Measurements from ENCODE around the gene BLTP2. TPM values are rescaled to one million over a fixed set of nuclear protein-coding genes. Genes with fewer than 3 reads are reported as not detected.
A peak's percentile ranks its signal among the peaks of the same experiment; 100 is the strongest.
"Not testable (repeated sequence)": the region's sequence is repeated elsewhere in the genome, so short reads cannot be mapped to it uniquely, and the experiment has no call there.

Gene BLTP2
- total RNA-seq, 1 donor from 2014 or later = 65.6 TPM

DNA sequence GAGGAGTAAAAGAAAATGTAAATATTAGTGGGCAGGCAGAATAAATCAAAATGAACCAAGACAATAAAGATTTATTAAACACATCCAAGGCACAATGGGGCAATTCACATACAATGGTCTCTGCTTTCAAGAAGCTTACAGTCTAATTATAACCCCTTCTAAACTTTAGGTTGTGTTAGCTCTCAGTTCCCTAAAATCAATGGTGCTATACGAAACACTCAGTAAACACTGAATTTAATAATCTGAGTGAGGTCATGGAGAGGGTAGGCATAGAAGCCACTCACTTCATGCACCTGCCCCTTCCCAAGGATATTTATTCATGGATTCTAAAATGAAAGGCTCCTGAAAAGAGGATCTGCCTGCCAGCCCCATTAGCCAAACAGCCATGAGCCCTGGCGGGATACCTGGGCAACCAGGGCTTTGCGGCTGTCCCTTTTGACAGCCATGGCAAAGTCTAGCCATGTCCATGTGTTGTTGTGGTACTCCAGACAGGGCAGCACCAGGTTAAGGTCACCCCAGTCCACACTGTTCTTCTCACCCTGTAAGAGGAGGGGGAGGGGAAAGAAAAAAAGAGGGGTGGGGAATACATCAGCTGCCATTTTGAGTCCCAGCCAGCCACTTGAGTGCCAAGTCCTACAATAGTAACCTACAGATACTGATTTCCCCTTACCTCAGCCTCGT is 29.6 kb downstream of the BLTP2 start:
- TF ChIP-seq, protein P1, sequence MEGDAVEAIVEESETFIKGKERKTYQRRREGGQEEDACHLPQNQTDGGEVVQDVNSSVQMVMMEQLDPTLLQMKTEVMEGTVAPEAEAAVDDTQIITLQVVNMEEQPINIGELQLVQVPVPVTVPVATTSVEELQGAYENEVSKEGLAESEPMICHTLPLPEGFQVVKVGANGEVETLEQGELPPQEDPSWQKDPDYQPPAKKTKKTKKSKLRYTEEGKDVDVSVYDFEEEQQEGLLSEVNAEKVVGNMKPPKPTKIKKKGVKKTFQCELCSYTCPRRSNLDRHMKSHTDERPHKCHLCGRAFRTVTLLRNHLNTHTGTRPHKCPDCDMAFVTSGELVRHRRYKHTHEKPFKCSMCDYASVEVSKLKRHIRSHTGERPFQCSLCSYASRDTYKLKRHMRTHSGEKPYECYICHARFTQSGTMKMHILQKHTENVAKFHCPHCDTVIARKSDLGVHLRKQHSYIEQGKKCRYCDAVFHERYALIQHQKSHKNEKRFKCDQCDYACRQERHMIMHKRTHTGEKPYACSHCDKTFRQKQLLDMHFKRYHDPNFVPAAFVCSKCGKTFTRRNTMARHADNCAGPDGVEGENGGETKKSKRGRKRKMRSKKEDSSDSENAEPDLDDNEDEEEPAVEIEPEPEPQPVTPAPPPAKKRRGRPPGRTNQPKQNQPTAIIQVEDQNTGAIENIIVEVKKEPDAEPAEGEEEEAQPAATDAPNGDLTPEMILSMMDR (IDR thresholded peaks at IDR 0.05) = no peak
- TF ChIP-seq POLR2A (IDR thresholded peaks at IDR 0.05) (no peak), POLR2AphosphoS5 (IDR thresholded peaks at IDR 0.05; ENCODE audit: insufficient read depth in 1 of 2, low read depth in 1 of 2) (no peak)
- Histone ChIP-seq H3K4me1 (no peaks in the 10 kb centered on the region), H3K36me3 (peaks cover 4 to 68% of the 10 kb centered on the region in 2 donors), H3K27me3 (no peaks in the 10 kb centered on the region), H3K9me3 (no peaks in the 10 kb centered on the region), H3K4me3 (no peak overlapping the region), H3K27ac (no peak overlapping the region)
- intact Hi-C loops (cut with DNase I) = loop anchor here (10.0 kb wide), 1 partner anchor 121 kb away; no protein-coding TSS in a partner anchor
- no peak for DNase-seq (ENCODE audit: extremely low spot score in 2 of 2)

DNA sequence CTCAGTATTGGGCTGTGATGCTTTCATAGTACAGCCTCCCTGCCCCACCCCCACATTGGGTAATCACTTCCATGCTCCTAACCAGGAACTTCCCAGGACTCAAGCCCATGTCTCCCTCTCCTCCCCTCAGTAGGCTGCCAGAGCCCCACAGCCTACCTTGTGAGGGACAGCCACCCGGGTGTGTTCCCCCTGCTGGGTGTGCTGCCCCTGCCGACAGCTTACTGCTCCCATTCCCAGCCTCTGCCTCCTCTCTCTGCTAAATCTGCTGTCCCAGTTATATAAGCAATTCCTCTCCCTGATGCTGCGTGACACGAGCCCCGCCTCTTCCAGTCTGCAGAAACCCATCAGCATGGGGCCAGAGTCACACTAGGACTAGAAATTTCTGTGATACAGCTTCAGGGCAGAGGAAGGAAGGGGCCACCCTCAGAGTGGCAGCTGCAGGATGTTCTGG is 31.0 kb downstream of the BLTP2 start, which contains the start of gene RSKR:
RSKR (minus strand) TSS at position 255 of the 451 bp plus-strand sequence; CDS start at position 231, 24 bp downstream.
- no peak for TF ChIP-seq POLR2AphosphoS5 (IDR thresholded peaks at IDR 0.05; ENCODE audit: insufficient read depth in 1 of 2, low read depth in 1 of 2)
- TF ChIP-seq, protein P1 (IDR thresholded peaks at IDR 0.05) = no peak
- TF ChIP-seq POLR2A (IDR thresholded peaks at IDR 0.05) = no peak
- H3K4me3 ChIP-seq = no peak within 1 kb of the TSS
- intact Hi-C loops (cut with DNase I) = loop anchor here (10.0 kb wide), 1 partner anchor 119 kb away; no protein-coding TSS in a partner anchor
- peaks cover 4 to 55% of the 10 kb centered on the region in 2 donors for H3K36me3 ChIP-seq
- H3K27ac ChIP-seq = no peak within 1 kb of the TSS
- no peak for DNase-seq (ENCODE audit: extremely low spot score in 2 of 2)
- no peaks in the 10 kb centered on the region for H3K4me1 ChIP-seq
- no peaks in the 10 kb centered on the region for H3K27me3 ChIP-seq
- H3K9me3 ChIP-seq = no peaks in the 10 kb centered on the region

DNA sequence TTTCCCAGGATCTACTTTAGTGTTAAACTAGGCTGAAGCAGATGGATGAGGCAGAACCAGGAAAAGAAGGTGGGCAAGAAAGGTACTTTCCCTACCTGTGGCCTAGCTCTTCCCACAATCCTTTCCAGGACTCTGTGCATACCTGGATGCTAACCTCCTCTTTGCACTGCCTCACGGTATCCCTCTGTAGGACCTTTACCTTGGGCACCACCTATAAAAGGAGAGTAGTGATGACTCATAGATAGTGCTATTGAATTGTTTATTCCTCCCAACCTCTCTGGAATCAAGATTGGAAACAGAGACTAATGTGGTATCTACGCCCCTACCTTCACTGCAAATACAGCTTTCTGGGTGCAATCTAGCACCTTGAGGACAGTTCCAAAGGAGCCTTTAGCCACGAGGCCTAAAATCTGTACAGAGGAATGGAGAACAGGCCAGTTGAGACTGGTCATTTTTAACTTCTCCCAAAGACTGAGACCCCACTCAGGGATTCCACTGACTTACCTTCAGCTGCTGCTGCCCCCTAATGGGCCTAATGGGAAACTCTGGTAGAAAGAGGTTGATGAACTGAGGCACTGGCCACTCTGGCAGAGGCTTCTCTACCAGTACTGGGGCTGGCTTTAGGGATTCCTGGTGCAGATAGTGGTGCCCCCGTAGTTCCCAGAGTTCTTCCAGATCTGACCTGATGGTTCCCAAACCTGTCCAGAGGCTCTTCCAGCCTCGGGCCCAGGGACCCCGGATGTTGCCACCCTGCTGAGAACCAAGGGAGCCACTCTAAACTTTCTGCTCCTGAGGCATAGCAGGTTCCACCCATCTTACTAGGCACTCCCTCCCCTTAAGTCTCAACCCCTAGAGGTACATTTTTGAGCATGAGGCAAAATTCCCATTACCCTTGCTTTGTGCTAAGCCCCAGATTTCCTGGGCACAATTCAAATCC is 31.8 kb downstream of the BLTP2 start:
- Histone ChIP-seq H3K9me3 (no peaks in the 10 kb centered on the region), H3K27ac (no peak overlapping the region), H3K4me3 (no peak overlapping the region), H3K4me1 (no peaks in the 10 kb centered on the region), H3K27me3 (no peaks in the 10 kb centered on the region), H3K36me3 (peaks cover 4 to 47% of the 10 kb centered on the region in 2 donors)
- intact Hi-C loops (cut with DNase I) = loop anchor here (10.0 kb wide), 1 partner anchor 118 kb away; no protein-coding TSS in a partner anchor
- TF ChIP-seq POLR2A (IDR thresholded peaks at IDR 0.05) = no peak
- TF ChIP-seq, protein P1 (IDR thresholded peaks at IDR 0.05) = peak; percentile 9 to 39 (median 26)
- no peak for DNase-seq (ENCODE audit: extremely low spot score in 2 of 2)

DNA sequence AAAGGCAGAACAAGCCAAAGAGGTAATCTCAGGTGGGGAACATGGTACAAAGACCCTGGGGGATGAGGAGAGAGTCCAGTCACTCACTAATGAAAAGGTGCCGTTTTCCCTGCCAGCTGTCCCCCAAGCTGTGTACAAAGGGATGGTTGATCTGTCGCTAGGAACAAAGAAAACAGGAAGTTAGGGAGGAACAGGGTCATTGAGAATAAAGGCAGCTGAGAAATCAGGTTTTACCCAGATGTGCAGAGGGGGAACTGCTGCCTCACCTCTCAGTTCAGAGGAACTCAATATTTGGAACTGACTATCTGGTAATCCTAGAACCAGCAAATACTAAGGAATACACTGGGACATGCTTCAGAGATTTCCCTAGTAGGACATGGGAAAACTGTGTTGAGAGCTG is 32.4 kb downstream of the BLTP2 start:
- H3K4me1 ChIP-seq = no peaks in the 10 kb centered on the region
- no peak for TF ChIP-seq POLR2A (IDR thresholded peaks at IDR 0.05)
- no peak for DNase-seq (ENCODE audit: extremely low spot score in 2 of 2)
- peaks cover 4 to 40% of the 10 kb centered on the region in 2 donors for H3K36me3 ChIP-seq
- no peak overlapping the region for H3K4me3 ChIP-seq
- no peaks in the 10 kb centered on the region for H3K27me3 ChIP-seq
- intact Hi-C loops (cut with DNase I) = loop anchor here (10.0 kb wide), 1 partner anchor 118 kb away; no protein-coding TSS in a partner anchor
- H3K9me3 ChIP-seq = no peaks in the 10 kb centered on the region
- H3K27ac ChIP-seq = no peak overlapping the region

GRCh38 chr17:28610376-28610775 is 34.6 kb downstream of the BLTP2 start:
- no peaks in the 10 kb centered on the region for H3K27me3 ChIP-seq
- peaks cover 0 to 19% of the 10 kb centered on the region in 2 donors for H3K36me3 ChIP-seq
- TF ChIP-seq POLR2A (IDR thresholded peaks at IDR 0.05) (no peak), POLR2AphosphoS5 (IDR thresholded peaks at IDR 0.05; ENCODE audit: insufficient read depth in 1 of 2, low read depth in 1 of 2) (no peak)
- TF ChIP-seq, protein P1 (IDR thresholded peaks at IDR 0.05) = no peak
- H3K4me1 ChIP-seq = no peaks in the 10 kb centered on the region
- intact Hi-C loops (cut with DNase I) = loop anchor here (10.0 kb wide), 1 partner anchor 116 kb away; no protein-coding TSS in a partner anchor
- no peak overlapping the region for H3K27ac ChIP-seq
- no peaks in the 10 kb centered on the region for H3K9me3 ChIP-seq
- no peak overlapping the region for H3K4me3 ChIP-seq
- DNase-seq (ENCODE audit: extremely low spot score in 2 of 2) = no peak

GRCh38 chr17:28604031-28604430 is 40.9 kb downstream of the BLTP2 start:
- DNase-seq (ENCODE audit: extremely low spot score in 2 of 2); H3K27ac ChIP-seq; intact Hi-C loops (cut with DNase I); H3K27me3 ChIP-seq; H3K9me3 ChIP-seq; H3K4me3 ChIP-seq; H3K36me3 ChIP-seq: not testable (repeated sequence)
- peaks cover 11% of the 10 kb centered on the region for H3K4me1 ChIP-seq
